Spleen (tissue), 7 donors: ENCODE measurements around the gene SASH1.

ENCODE experiments used
- POLR2AphosphoS5 ChIP-seq, 3 donors: sonication (generic); formaldehyde crosslinking; IDR thresholded peaks; one replicate each; pipeline ENCODE4 v1.5.1; 2017; ENCODE audit warnings: antibody characterized with exemption in 3 of 3
- TF ChIP-seq, protein P1 (sequence below), 11 experiments: fragments of 200-600 bp in 7 of 11; fragments of 450-650 bp in 4 of 11; sonication (generic) in 4 of 11; IDR thresholded peaks in 8 of 11; conservative IDR thresholded peaks in 3 of 11; 1 replicate in 7 of 11; 2 replicates in 4 of 11; pipeline versions ENCODE4 v1.4.0 to v1.8.0; 2016 to 2021; ENCODE audit warnings: antibody characterized with exemption in 11 of 11, inconsistent platforms in 4 of 11, mild to moderate bottlenecking in 1 of 11
- donor health status: DM: no; HTN: no; CAD: no; lungs with moderate emphysema.
- donor health status: DM: no; HTN: no; CAD: no.
- donor health status: DM: no; HTN: no; CAD: no.

DNA sequence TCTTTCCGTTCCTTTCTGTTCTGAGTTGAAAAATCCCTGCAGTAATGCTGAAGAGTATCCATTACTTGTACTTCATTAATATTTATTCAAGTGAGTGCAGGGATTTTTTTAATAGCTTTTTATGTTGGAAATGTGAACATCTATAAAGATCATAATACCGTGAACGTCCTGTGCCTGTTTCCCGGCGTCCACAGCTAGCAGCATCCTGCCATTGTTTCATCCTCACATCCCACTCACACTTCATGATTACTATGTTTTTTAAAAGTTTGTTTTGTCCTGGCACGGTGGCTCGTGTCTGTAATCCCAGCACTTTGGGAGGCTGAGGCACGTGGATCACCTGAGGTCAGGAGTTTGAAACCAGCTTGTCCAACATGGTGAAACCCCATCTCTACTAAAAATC is 54.3 kb downstream of the SASH1 start:
- TF ChIP-seq POLR2AphosphoS5 (IDR thresholded peaks at IDR 0.05), result no peak
- TF ChIP-seq, protein P1, sequence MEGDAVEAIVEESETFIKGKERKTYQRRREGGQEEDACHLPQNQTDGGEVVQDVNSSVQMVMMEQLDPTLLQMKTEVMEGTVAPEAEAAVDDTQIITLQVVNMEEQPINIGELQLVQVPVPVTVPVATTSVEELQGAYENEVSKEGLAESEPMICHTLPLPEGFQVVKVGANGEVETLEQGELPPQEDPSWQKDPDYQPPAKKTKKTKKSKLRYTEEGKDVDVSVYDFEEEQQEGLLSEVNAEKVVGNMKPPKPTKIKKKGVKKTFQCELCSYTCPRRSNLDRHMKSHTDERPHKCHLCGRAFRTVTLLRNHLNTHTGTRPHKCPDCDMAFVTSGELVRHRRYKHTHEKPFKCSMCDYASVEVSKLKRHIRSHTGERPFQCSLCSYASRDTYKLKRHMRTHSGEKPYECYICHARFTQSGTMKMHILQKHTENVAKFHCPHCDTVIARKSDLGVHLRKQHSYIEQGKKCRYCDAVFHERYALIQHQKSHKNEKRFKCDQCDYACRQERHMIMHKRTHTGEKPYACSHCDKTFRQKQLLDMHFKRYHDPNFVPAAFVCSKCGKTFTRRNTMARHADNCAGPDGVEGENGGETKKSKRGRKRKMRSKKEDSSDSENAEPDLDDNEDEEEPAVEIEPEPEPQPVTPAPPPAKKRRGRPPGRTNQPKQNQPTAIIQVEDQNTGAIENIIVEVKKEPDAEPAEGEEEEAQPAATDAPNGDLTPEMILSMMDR (IDR thresholded peaks at IDR 0.05 in 8 of 11, conservative IDR thresholded peaks at IDR 0.05 in 3 of 11), result no peak
